ENCODE measurements around the gene ELK4.
"Not testable (repeated sequence)": the region's sequence is repeated elsewhere in the genome, so short reads cannot be mapped to it uniquely, and the experiment has no call there.

The ELK4 gene

GRCh38 chr1:205663286-205663936 lies 31.6 kb upstream of the ELK4 start:
- no peak for DNase-seq

- no peak for DNase-seq
These were observed 31.0 kb upstream of the ELK4 start for GRCh38 chr1:205662791-205663190.

GRCh38 chr1:205662135-205662738 lies 30.4 kb upstream of the ELK4 start:
- DNase-seq, result no peak

- no peak for DNase-seq
These were observed 29.8 kb upstream of the ELK4 start for GRCh38 chr1:205661429-205662134.

GRCh38 chr1:205660361-205660760 lies 28.6 kb upstream of the ELK4 start:
- no peak for DNase-seq

GRCh38 chr1:205658943-205659581 lies 27.3 kb upstream of the ELK4 start:
- no peak for DNase-seq

- DNase-seq, result no peak
These were observed 24.4 kb upstream of the ELK4 start for GRCh38 chr1:205656236-205656635.

GRCh38 chr1:205652984-205653383 lies 21.2 kb upstream of the ELK4 start:
- DNase-seq, result no peak

- no peak for DNase-seq
These were observed 18.4 kb upstream of the ELK4 start for GRCh38 chr1:205650241-205650640.

GRCh38 chr1:205645519-205645918 lies 13.7 kb upstream of the ELK4 start:
- no peak for DNase-seq

GRCh38 chr1:205642679-205643307 lies 11.0 kb upstream of the ELK4 start:
- DNase-seq, result no peak

GRCh38 chr1:205639567-205639966 lies 7.8 kb upstream of the ELK4 start:
- no peak for DNase-seq

- no peak for DNase-seq
These were observed 6.2 kb upstream of the ELK4 start for GRCh38 chr1:205637854-205638468.

GRCh38 chr1:205636732-205637131 lies 4.9 kb upstream of the ELK4 start:
- DNase-seq, result no peak

GRCh38 chr1:205636138-205636530 lies 4.3 kb upstream of the ELK4 start:
- not testable (repeated sequence) for DNase-seq

GRCh38 chr1:205633421-205633976 lies 1.7 kb upstream of the ELK4 start:
- DNase-seq, result no peak

GRCh38 chr1:205632669-205633169 lies 908 bp upstream of the ELK4 start:
- no peak for DNase-seq

- peak; percentile 89 for DNase-seq
These were observed 622 bp downstream of the ELK4 start for GRCh38 chr1:205631010-205631767.

GRCh38 chr1:205630651-205631009 lies 1.2 kb downstream of the ELK4 start:
- DNase-seq, result no peak

GRCh38 chr1:205630241-205630640 lies 1.6 kb downstream of the ELK4 start:
- DNase-seq, result no peak

- DNase-seq, result no peak
These were observed 2.1 kb downstream of the ELK4 start for GRCh38 chr1:205629751-205630150.

- no peak for DNase-seq
These were observed 3.9 kb downstream of the ELK4 start for GRCh38 chr1:205627956-205628355.

Data from NCI-H526 treated with DMSO at 0.1 percent for 48 hours (cell line).